GM21360 (cell line): ENCODE measurements around the gene PMM2.
"Not testable (repeated sequence)": the region's sequence is repeated elsewhere in the genome, so short reads cannot be mapped to it uniquely, and the experiment has no call there.

Experiments used
- ATAC-seq: cut with Tn5 transposase; IDR thresholded peaks from one replicate; pipeline ENCODE4 v1.9.1; 2021; ENCODE audit warnings: mild to moderate bottlenecking, moderate library complexity; ENCODE audit not compliant: unreplicated experiment

The PMM2 gene

DNA sequence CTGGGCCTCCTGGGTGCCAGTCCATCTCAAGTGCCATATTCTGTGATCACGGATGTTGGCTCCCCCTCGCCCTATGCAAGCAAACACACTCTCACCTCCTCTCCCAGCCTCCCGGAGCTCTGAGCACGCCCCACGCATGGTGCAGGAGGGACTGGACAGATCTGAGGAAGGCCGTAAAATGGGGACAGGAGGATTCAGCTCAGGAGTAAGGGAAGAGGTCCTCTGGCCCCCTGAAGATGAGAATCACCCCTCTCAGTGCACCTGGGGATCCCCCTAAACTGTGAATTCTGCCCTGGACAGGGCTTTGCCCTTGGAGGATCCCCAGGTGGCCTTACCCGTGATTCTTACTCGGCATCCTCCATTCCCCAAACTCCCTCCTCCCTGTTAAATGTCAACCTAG lies 15.8 kb upstream of the PMM2 start:
- no peak for ATAC-seq

- ATAC-seq: no peak
These were observed 15.0 kb upstream of the PMM2 start for GRCh38 chr16:8782673-8783072.

- ATAC-seq: no peak
These were observed 12.2 kb upstream of the PMM2 start for GRCh38 chr16:8785408-8785807.

- ATAC-seq: not testable (repeated sequence)
These were observed 11.3 kb upstream of the PMM2 start for GRCh38 chr16:8786316-8786715.

DNA sequence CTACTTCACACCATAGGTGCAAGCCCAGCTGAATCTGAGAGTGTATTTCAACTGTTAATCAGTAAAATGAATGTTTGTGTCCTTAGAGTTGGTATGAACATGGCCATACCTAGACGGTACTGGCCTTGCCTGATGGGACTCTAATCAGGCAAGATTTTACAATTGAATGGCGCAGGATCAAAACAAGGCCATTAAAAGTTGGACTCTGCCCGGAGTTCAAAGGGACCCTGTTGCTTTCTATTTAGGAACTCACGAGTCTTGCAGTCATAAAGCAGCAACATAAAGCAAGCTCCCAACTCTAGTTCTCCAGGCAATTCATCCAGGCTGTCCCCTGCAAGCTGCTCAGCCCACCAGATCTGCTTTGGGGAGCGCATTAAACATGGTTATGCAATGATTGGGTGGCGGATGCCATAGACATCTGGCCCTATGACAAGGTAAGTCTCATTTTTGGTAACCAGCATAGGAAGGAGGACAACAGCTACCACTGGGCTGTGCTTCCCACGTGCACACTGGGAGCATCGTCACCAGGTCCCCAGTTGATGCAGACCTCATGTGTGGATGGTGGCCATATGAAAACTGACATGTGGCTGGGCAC lies 9.0 kb upstream of the PMM2 start:
- ATAC-seq: no peak

GRCh38 chr16:8795091-8795490 lies 2.5 kb upstream of the PMM2 start:
- no peak for ATAC-seq

DNA sequence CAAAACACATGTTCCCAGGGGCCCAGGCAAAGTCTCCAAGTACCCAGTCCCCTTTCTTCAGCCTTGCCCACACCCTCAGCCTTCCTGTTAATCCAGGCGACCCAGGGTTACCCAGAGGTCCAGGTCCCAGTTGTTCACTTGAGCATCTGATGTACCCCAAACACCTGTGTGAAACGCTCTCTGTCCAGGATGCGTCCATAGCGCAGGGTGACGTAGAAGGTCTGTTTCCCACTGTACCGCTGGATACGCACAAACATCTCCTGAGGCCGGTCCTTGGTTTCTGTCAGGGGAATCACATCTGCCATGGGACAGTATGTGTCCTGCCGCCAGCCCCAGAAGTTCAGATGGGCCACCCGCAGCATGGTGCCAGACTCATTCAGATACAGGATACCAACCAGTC lies 1.8 kb upstream of the PMM2 start:
- no peak for ATAC-seq

DNA sequence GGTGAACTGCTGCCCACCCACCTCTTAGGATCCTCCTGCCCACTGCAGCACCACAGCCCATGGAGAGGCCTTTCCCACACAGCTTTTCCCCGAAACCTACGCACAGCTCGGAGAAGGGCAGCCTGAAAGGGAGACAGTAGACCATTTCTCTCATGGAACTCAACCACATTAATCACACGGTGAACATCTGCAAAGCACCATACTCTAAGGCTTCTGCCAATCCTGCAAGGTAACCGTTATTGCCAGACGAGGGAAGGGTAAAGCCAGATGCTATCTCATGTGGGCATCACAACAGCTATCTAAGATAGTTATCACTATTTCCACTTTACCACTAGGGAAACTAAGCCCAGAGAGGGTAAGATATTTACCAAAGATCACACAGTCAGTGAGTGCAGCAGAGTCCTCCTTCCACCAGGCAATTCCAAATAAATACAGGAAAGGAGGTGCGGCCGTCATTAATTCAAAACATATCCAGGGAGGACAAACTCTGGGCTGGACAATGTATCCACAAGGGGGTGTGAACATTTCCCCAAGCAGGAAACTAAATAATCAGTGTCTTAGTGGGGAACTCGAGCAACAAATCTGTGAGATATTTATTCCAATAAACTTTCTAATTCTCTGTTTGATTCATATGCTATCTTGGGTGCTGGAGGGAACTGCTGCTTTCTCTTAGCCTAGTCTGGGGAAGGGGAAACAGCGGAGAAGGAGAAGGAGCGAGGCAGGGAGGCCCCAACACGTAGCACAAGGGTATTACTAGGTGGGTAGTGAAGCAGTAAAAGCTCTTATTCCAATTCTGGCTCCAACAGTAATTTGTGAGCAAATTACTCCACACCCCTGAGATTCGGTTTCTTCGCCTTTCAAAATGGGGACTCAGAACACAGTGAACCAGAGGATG lies 923 bp upstream of the PMM2 start:
- ATAC-seq: peak; percentile 2

DNA sequence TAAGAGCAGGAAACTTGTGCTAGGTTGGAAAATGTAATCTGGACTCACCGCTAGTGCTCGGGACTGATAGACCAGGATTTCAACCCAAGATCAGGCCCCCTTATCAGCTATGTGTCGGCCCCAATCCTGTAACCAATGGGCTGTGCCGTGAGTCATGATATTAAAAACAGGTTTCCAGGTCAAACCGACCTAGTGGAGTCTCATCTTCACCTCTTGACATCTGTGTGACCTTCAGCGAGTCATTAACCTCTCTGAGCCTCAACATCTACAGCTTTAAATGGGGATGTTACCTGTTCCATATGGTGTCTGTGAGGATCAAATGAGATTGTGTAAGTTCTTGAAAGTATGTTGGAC lies 512 bp downstream of the PMM2 start:
- no peak for ATAC-seq

DNA sequence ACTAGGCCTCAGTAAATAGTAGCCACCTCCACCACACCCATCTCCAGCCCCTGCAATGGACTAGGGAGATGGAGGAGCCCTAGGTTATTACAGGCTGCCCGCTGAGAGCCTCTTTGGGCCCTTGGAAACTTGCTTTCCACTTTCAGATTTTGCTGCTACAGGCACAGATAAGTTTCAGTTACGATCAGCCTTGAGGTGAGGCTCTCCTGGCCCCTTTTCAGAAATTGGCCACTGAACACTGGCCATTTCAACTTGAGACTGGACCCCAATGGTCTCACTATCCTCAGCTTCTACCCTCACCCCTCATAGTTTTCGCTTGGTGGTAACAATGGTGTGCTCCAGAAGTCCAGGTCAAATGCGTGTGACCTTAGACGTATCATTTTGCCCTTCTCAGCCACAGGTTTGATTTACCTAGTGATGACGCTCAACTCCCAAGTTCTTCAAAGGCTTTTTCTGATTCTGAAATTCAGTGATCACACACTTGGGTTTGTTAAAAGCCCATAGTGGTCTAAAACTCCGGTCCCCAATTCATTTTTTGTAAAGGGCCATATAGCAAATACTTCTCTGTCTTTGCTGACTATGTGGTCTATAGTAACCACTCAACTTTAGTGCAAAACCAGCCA lies 1.0 kb downstream of the PMM2 start:
- no peak for ATAC-seq

- no peak for ATAC-seq
These were observed 4.1 kb downstream of the PMM2 start for GRCh38 chr16:8801701-8802100.

DNA sequence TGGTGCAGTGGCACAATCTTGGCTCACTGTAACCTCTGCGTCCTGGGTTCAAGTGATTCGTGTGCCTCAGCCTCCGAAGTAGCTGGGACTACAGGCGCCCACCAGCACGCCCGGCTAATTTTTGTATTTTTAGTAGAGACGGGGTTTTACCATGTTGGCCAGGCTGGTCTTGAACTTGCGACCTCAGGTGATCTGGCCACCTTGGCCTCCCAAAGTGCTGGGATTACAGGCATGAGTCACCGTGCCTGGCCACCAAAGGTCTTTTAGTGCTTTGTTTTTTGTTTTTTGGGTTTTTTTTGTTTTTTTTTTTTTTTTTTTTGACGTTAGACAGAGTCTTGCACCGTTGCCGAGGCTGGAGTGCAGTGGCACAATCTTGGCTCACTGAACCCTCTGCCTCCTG lies 6.1 kb downstream of the PMM2 start:
- ATAC-seq: not testable (repeated sequence)

- ATAC-seq: no peak
These were observed 6.7 kb downstream of the PMM2 start for GRCh38 chr16:8804313-8804712.

DNA sequence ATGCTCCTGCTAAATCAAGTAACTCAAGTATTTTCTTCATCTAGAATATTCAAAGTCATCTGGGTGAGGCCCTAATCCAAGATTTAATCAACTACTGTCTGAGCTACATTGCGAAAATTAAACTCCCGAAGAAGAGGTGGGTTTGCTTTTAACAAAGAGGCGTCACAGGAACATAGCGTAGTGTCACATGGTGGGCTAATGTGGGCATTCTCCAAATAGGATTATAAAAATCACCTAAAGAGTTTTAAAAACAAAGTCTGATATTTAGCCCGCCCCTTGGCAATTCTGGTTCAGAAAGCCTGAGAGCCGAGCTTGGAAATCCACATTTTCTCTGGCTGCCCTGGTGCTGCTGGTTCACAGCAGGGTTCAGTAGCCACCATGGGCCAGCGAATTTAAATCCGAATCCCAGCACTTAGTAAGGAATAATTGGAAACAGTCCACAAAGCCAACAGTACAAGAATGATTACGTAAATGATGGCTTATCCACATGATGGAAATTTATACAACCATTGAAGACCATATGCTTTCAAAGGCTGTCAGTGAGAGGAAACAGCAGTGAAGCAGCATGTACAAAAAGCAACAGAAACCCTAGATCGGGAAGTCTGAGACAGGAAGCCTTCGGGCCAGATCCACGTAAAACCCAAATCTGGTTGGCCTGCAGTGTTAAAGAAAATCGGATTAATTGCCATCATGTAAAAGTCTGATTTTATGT lies 8.8 kb downstream of the PMM2 start:
- no peak for ATAC-seq

DNA sequence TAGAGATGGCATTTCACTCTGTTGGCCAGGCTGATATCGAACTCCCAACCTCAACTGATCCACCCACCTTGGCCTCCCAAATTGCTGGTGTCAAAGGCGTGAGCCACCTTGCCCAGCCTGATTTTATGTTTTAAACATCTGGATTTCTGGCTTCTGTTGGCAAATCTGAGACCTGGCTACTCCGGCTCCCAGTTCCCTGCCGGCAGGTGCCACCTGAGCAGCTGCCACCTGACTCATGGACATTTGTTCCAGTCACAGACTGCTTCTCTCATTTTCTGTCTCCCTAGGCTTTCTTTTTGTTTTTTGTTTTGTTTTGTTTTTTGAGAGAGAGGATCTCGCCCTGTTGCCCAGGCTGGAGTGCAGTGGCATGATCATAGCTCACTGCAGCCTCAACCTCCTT lies 9.6 kb downstream of the PMM2 start:
- no peak for ATAC-seq

- no peak for ATAC-seq
These were observed 10.4 kb downstream of the PMM2 start for GRCh38 chr16:8808009-8808408.

DNA sequence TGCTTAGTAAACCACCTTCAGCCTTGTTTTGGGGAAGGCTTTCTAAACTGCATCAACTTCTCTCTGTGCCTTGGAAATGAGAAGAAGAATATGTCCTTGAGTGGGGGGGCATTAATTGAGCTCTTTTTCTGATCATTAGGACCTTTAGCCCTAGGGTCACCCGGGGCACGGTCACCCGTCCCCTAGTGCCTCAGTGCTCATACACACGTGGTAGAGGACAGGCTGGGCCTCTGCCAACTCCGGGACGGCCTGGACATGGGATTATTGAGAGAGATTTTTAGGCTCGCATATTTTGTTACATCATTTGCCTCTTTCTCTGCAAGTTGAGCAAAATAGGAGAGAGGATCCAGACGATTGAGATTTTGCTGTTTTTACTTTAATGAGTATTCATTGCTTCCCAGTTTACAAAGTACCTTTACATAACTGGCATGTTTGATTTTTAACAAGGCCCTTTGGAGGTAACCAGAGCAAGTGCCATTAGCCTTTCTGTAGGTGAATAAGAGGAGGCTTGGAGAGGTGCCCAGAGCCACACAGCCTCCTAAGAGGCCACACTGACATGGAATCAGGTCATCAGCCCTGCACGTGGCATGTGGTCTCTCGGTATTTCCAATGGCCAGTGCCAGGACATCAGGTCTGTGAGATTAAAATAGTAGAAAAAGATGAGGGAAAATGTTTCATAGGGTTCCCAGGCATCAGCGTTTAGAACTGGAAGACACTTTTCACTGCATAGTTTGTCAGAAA lies 11.1 kb downstream of the PMM2 start:
- ATAC-seq: no peak

GRCh38 chr16:8812162-8812843 lies 14.7 kb downstream of the PMM2 start:
- no peak for ATAC-seq

- no peak for ATAC-seq
These were observed 16.6 kb downstream of the PMM2 start for GRCh38 chr16:8814095-8814806.
